ENCODE data around the gene ITGA6. TPM values are rescaled to one million over a fixed set of nuclear protein-coding genes. Genes with fewer than 3 reads are reported as not detected.

Gene ITGA6
- total RNA-seq, 1 experiment from 2014 or later, result 93.1 TPM

DNA sequence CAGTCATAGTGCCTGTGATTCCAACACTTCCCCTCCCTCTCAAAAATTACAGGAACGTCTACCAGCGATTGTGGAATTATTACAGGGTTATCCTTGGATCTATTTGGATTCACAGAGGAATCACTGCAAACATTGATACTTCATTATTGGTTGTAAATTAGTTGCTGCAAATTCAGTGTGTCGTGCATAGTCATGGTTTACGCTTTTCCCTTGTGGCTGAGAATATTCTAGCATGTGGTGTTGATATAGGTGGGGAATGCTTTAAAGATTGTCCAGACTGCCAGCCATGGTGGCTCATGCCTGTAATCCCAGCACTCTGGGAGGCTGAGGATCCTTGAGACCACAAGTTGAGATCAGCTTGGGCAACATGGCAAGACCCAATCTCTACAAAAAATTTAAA is 79.8 kb downstream of the ITGA6 start (continued):
- TF ChIP-seq EZH2phosphoT487 (IDR thresholded peaks at IDR 0.05; ENCODE audit: borderline replicate concordance), result no peak
- TF ChIP-seq ZBTB33 (IDR thresholded peaks at IDR 0.05; ENCODE audit: extremely low read depth, insufficient replicate concordance, low read length), result no peak
- TF ChIP-seq ZFX (IDR thresholded peaks at IDR 0.05), result no peak
- no peak for TF ChIP-seq JUND (IDR thresholded peaks at IDR 0.05)
- no peak for TF ChIP-seq POLR2A (IDR thresholded peaks at IDR 0.05; ENCODE audit: borderline replicate concordance, extremely low read depth, insufficient read depth, insufficient read length)

DNA sequence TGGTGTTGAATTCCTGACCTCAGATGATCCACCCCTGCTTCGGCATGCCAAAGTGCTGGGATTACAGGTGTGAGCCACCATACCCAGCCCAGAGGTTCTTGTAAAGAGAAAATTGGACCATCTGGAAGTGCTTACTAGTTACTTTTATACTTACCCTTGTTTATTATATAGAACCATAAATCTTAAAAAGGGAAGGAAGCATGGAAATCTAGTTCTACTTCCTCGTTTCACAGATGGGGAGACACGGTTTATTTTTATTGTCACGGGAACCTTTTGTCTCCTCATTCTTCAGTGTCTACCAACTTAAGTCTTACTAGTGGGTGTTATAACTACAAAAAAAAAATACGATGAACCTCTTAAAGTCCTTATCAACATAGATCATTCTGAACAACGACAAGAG is 82.7 kb downstream of the ITGA6 start:
- Histone ChIP-seq H4K20me1 (ENCODE audit: insufficient read depth) (no peaks in the 10 kb centered on the region), H3K79me2 (ENCODE audit: insufficient read depth, low read length) (no peaks in the 10 kb centered on the region), H3K9me2 (ENCODE audit: insufficient read depth) (no peaks in the 10 kb centered on the region), H3K9ac (ENCODE audit: low read length) (no peak overlapping the region), H3K27me3 (ENCODE audit: insufficient read depth, low read length) (no peaks in the 10 kb centered on the region), H2AFZ (ENCODE audit: low read depth, low read length, poor library complexity, severe bottlenecking) (no peak overlapping the region), H3K36me3 (ENCODE audit: control insufficient read depth in 1 of 2, insufficient read depth in 2 of 2, low read length in 2 of 2) (peaks cover 4 to 8% of the 10 kb centered on the region in 2 experiments; a peak in 1 of 4 replicates), H3K4me2 (ENCODE audit: low read length) (no peak overlapping the region), H3K4me3 (replicated peaks in 1 of 2; ENCODE audit: low read depth in 1 of 2, low read length in 2 of 2) (no peak overlapping the region), H3K9me3 (ENCODE audit: control insufficient read depth in 1 of 2, insufficient read depth in 1 of 2, low read depth in 1 of 2, low read length in 2 of 2) (peaks cover 5 to 15% of the 10 kb centered on the region in 2 experiments; a peak in 1 of 4 replicates), H3K4me1 (ENCODE audit: control insufficient read depth in 1 of 2, insufficient read depth in 2 of 2, low read length in 2 of 2) (no peaks in the 10 kb centered on the region), H3K27ac (ENCODE audit: low read depth, low read length) (no peak overlapping the region)
- DNase-seq (ENCODE audit: low read depth, low spot score) (no peak), ATAC-seq (no peak)
- TF ChIP-seq CBX3 (IDR thresholded peaks at IDR 0.05; ENCODE audit: low read depth) (no peak), FOSL1 (IDR thresholded peaks at IDR 0.05; ENCODE audit: low read depth) (no peak), SRF (IDR thresholded peaks at IDR 0.05; ENCODE audit: low read depth) (no peak), ZFX (IDR thresholded peaks at IDR 0.05) (no peak)
- ChIA-PET RAD21 (ENCODE audit: low non-redundant PET in 1 of 2, low total read pairs in 2 of 2, uncharacterized antibody in 2 of 2, unreplicated experiment in 2 of 2) (no interaction called here), POLR2A (no interaction called here), CTCF (no interaction called here)
- BruUV-seq (replicated peaks), result no TSS peak
- intact Hi-C loops (cut with micrococcal nuclease), result no loop called here

All from HCT116 (cell line).